NCI-H460 (cell line): ENCODE results near the gene RCAN2. TPM values are rescaled to one million over a fixed set of nuclear protein-coding genes. Genes with fewer than 3 reads are reported as not detected.

Source experiments
- DNase-seq: peaks from one replicate; pipeline ENCODE4 v3.0.0-alpha.2; 2016; ENCODE audit warnings: low read depth; ENCODE audit errors: extremely low read depth
- total RNA-seq: library from RNA; depleted of rRNA; stranded (reverse); fragments of >200 nt; shearing (Covaris generic); gene quantifications from 2 replicates; pipeline ENCODE4 v1.2.3, GENCODE V29; 2014

Gene RCAN2
- total RNA-seq, 1 experiment from 2014 or later, result not detected

DNA sequence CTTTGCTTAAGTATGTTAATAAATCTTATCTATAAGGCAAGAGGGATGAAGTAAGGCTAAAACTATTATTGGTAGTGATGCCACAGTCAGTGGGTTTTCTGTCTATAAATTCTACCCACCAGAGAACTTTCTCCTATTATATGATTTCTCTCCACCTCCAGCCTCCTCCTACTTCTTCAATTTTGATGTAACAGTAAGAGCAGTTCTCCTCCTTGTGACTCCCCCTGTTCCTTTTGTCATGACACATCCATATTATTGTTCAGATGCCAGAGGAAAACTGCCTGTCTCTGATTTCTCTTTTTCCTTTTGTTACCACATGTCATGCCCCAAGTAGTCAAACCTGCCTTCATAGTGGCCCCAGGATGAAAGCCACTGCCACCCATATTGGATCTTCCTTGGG is 9.1 kb upstream of the RCAN2 start:
- DNase-seq, result no peak

- peak; percentile 2 for DNase-seq
These were observed 639 bp upstream of the RCAN2 start for GRCh38 chr6:46491628-46492547.

- no peak for DNase-seq
These were observed 636 bp downstream of the RCAN2 start for GRCh38 chr6:46490425-46491200.

GRCh38 chr6:46486181-46486580 is 5.1 kb downstream of the RCAN2 start:
- no peak for DNase-seq

DNA sequence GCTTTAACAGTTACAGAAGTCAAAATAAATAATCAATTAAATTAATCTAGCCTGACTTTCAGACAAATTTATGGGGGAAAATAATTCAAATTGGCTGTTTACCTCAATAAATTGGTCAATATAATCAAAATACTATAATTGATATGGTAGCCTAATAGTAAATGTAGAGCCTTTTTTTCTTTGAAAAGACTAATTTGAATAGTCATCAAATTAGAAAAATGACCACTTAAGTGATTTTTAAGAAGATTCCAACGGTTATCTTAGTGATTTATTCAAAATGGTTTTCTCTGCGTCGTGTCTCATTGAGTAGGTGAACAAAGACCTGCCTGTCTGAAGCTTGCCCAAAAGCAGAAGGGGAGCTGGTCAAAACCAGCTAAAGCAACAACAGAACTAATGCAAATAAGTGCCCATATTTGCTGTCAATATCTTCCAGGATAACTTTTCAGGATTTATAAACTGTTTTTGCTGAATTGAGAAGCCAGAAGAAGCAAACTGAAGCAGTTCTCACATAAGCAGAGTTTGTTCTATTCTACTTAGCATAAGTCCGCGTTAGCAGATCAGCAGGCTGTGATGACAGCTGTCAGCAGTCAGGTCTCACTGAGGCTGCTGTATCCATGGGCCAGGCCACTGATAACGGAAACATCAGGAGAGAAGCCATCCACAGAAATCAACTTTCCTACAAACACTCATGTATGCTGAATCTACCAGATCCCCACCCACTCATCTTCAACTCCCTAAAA is 7.0 kb downstream of the RCAN2 start:
- no peak for DNase-seq

DNA sequence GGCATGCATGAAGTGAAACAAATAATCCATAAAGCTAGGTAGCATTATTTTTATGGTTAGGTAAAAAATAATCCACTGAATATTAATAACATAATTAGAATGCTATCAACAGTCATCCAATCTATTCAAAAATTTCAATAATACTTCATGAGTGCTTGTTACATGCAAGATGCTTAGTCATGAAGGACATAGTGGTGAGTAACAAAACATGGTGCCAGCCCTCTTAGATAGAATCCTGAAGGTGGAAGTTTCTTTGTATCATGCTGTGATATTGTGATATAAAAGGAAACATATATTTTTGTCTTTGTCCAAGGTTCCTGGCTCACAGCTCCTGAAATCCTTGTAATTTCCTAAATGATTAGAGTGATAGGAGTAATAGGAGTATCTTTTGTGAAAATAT is 14.9 kb downstream of the RCAN2 start:
- DNase-seq, result no peak

DNA sequence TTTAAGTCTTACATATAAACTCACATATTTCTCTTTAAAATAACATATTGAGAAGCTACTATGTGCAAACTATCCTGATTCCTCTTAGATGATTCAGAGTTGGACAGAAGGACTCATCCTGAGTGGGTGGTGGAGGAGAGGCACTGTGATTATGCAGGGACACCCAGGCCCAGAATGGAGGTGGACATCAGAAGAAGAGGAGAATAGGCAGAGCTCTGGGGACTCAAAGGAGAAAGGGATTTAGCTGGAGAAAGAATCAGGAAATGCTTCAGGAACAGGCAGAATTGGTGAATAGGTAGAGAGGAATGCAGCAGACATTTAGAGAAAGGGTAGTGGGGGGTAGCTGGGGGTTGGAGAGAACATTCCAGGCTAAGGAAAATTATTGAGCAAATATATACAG is 17.4 kb downstream of the RCAN2 start:
- no peak for DNase-seq

- no peak for DNase-seq
These were observed 19.0 kb downstream of the RCAN2 start for GRCh38 chr6:46472243-46472642.

DNA sequence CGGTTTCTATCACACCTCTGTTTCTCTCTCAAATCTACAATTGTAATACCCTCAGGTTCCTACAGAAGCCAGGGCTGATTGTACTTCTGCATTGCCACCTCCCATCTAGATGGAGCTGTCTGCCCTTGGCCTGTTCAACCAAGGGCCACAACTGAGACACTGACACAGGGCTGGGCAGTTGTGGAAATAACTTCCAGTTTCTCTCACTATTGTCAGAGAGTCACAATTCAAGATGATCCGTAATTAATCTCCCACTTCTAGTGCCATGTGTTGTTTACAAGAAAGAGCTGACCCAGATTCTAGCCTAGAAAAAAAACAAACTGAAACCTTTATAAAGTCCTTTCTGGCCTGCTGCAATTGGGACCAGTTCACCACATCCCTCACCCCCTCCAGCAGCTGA is 22.2 kb downstream of the RCAN2 start:
- no peak for DNase-seq

- DNase-seq, result no peak
These were observed 22.7 kb downstream of the RCAN2 start for GRCh38 chr6:46468403-46469010.

DNA sequence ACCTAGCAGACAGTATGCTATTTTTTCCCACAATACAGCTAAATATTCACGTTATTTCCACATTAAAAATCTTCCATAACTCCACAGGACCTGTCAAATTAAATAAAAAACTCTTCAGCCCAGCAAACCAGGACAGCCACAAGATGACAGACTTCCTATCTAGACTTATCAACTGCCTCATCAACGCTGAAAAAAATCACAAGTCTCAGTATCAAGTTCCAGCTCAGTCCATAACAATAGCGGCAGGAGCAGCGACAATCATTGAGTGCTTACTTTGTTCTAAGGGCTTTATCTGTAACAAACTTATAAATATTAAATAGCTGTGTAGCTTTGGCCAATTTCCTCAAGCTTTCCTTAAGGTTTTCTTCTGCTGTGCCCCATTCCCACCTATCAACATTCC is 24.7 kb downstream of the RCAN2 start:
- no peak for DNase-seq

- DNase-seq, result no peak
These were observed 25.7 kb downstream of the RCAN2 start for GRCh38 chr6:46465294-46466165.

GRCh38 chr6:46456297-46456696 is 35.0 kb downstream of the RCAN2 start:
- no peak for DNase-seq

DNA sequence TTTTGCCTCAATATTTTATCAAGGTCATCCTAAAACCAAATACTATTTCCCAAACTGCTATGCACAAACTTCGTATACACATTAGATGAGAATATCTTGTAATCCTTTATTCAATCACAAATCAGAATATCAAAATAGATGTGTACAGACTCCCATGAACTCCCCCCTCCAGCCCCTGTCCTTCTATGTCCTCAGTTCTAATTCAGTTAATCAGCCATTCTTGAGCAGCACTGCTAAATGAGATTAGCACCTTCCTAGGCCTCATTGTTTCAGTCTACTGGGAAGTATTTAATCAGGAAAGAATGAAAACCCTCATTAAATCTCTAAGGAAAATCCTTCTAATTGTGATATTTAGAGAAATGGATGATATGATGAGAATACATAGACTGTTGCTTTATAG is 36.6 kb downstream of the RCAN2 start:
- DNase-seq, result no peak

- DNase-seq, result no peak
These were observed 37.4 kb downstream of the RCAN2 start for GRCh38 chr6:46453741-46454316.

GRCh38 chr6:46453216-46453615 is 38.0 kb downstream of the RCAN2 start:
- no peak for DNase-seq

DNA sequence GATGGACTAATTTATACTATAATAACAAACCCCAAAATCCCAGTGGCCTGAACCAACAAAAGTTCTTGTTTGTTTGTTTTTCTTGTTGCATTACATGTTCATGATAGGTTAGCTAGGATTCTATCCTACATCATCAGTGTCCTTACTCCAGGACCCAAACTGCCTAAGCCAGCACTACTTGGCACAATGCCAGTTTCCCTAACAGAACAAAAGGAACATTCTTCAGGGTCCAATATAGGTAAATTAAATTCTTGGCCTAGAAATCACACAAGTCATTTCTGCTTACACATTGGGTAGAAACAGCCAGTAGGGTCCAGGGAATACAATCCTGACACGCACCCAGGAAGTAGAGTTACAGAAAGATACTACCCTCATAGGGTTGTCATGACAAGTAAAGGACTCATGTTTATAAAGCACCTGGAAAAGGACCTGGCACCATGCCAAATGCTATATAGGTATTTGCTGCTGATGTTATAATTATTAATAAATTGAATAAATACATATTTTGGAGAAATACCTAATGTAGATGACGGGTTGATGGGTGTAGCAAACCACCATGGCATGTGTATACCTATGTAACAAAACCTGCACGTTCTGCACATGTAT is 38.8 kb downstream of the RCAN2 start:
- no peak for DNase-seq

- no peak for DNase-seq
These were observed 39.9 kb downstream of the RCAN2 start for GRCh38 chr6:46451343-46451742.
